SK-N-SH (cell line): ENCODE results near the gene SHD. TPM values are rescaled to one million over a fixed set of nuclear protein-coding genes. Genes with fewer than 3 reads are reported as not detected.

ENCODE experiments used
- CTCF ChIA-PET: fragments of 300-600, 350-600 bp; formaldehyde crosslinking; extraction: SDS; loops from one replicate; lab custom pipeline; 2021; lab: Yijun Ruan, JAX
- POLR2A ChIA-PET: fragments of 350-600 bp; sonication (Branson Sonifier 250); formaldehyde crosslinking; extraction: SDS; loops from one replicate; lab custom pipeline; 2020; ENCODE audit warnings: antibody characterized with exemption, inconsistent platforms; lab: Yijun Ruan, JAX
- DNase-seq: peaks from one replicate; pipeline ENCODE4 v3.0.0; 2012
- H2AFZ ChIP-seq: fragments of 200-600 bp; sonication (generic); 2 replicates; pipeline ENCODE4 v1.8.1; 2016; ENCODE audit warnings: antibody characterized with exemption, mild to moderate bottlenecking, low read depth
- H3F3A ChIP-seq: fragments of 200-600 bp; sonication (generic); replicated peaks from 2 replicates; pipeline ENCODE3; 2016; ENCODE audit warnings: antibody characterized with exemption, mild to moderate bottlenecking; ENCODE audit not compliant: insufficient read depth
- H3K27ac ChIP-seq, 2 experiments: fragments of 200-500 bp in 1 of 2; fragments of 200-600 bp in 1 of 2; sonication (Bioruptor generic) in 1 of 2; sonication (generic), shearing (Covaris generic) in 1 of 2; 2 replicates each; pipeline versions ENCODE4 v1.5.1 to v1.6.1; 2014 to 2016; ENCODE audit warnings: low read depth in 2 of 2, inconsistent platforms in 1 of 2, low read length in 1 of 2, mild to moderate bottlenecking in 1 of 2, mixed read lengths in 1 of 2
- H3K27me3 ChIP-seq: fragments of 200-600 bp; sonication (generic), shearing (Covaris generic); 2 replicates; pipeline ENCODE4 v1.6.1; 2016; ENCODE audit warnings: mixed run types; ENCODE audit not compliant: insufficient read depth
- H3K36me3 ChIP-seq, 2 experiments: fragments of 200-500 bp in 1 of 2; fragments of 200-600 bp in 1 of 2; sonication (Bioruptor generic) in 1 of 2; sonication (generic) in 1 of 2; replicated peaks in 1 of 2; 2 replicates each; pipeline versions ENCODE3 to v1.5.1; 2014 to 2016; ENCODE audit warnings: low read length in 1 of 2, mild to moderate bottlenecking in 1 of 2; ENCODE audit not compliant: insufficient read depth in 2 of 2, control insufficient read depth in 1 of 2
- H3K4me1 ChIP-seq, 2 experiments: fragments of 200-500 bp in 1 of 2; fragments of 200-600 bp in 1 of 2; sonication (Bioruptor generic) in 1 of 2; sonication (generic), shearing (Covaris generic) in 1 of 2; 2 replicates each; pipeline versions ENCODE4 v1.5.1 to v1.6.1; 2014 to 2016; ENCODE audit warnings: low read depth in 1 of 2, low read length in 1 of 2, mixed run types in 1 of 2; ENCODE audit not compliant: insufficient read depth in 2 of 2, control insufficient read depth in 1 of 2
- H3K4me2 ChIP-seq: fragments of 200-600 bp; sonication (generic), shearing (Covaris generic); 2 replicates; pipeline ENCODE4 v1.6.1; 2017; ENCODE audit warnings: mixed run types
- H3K4me3 ChIP-seq, 2 experiments: fragments of 200-500 bp in 1 of 2; fragments of 200-600 bp in 1 of 2; sonication (Bioruptor generic) in 1 of 2; sonication (generic), shearing (Covaris generic) in 1 of 2; 2 replicates each; pipeline versions ENCODE4 v1.5.1 to v1.8.1; 2014 to 2016; ENCODE audit warnings: low read depth in 2 of 2, inconsistent platforms in 1 of 2, low read length in 1 of 2, mild to moderate bottlenecking in 1 of 2, mixed read lengths in 1 of 2, moderate library complexity in 1 of 2
- H3K79me2 ChIP-seq: fragments of 200-600 bp; sonication (generic); 2 replicates; pipeline ENCODE4 v1.8.1; 2017; ENCODE audit warnings: mild to moderate bottlenecking; ENCODE audit not compliant: insufficient read depth
- H3K9ac ChIP-seq: fragments of 200-600 bp; sonication (generic); 2 replicates; pipeline ENCODE4 v1.6.1; 2017; ENCODE audit warnings: mixed run types
- H3K9me2 ChIP-seq: fragments of 200-600 bp; sonication (generic); 2 replicates; pipeline ENCODE4 v1.6.1; 2017; ENCODE audit warnings: mixed run types
- H3K9me3 ChIP-seq: fragments of 200-600 bp; sonication (generic); 2 replicates; pipeline ENCODE4 v1.6.1; 2017; ENCODE audit warnings: mixed run types, mild to moderate bottlenecking, moderate library complexity
- H4K20me1 ChIP-seq: fragments of 200-600 bp; sonication (generic); 2 replicates; pipeline ENCODE4 v1.6.1; 2017; ENCODE audit warnings: mild to moderate bottlenecking, mixed run types; ENCODE audit not compliant: insufficient read depth
- CTCF ChIP-seq: fragments of 200-600 bp; sonication (generic); IDR thresholded peaks from 2 replicates; pipeline ENCODE4 v1.6.1; 2017; ENCODE audit warnings: antibody characterized with exemption, mild to moderate bottlenecking, moderate library complexity
- ELF1 ChIP-seq: IDR thresholded peaks from 2 replicates; pipeline ENCODE4 v1.4.0; 2012
- FOXM1 ChIP-seq: IDR thresholded peaks from 2 replicates; pipeline ENCODE4 v1.4.0; 2012; ENCODE audit warnings: low read depth, mild to moderate bottlenecking
- GABPA ChIP-seq: IDR thresholded peaks from 2 replicates; pipeline ENCODE4 v1.4.0; 2012; ENCODE audit warnings: low read depth, mild to moderate bottlenecking
- GATA2 ChIP-seq: sonication (generic); formaldehyde crosslinking; IDR thresholded peaks from 2 replicates; pipeline ENCODE4 v1.5.0; 2020; ENCODE audit warnings: mild to moderate bottlenecking, missing genetic modification reagents
- JUND ChIP-seq: IDR thresholded peaks from 2 replicates; pipeline ENCODE4 v1.4.0; 2012
- MAX ChIP-seq: IDR thresholded peaks from 2 replicates; pipeline ENCODE4 v1.4.0; 2012; ENCODE audit warnings: low read depth
- MXI1 ChIP-seq: IDR thresholded peaks from 2 replicates; pipeline ENCODE4 v1.6.1; 2012; ENCODE audit warnings: mild to moderate bottlenecking, low read depth, low read length, improper control_type of control experiment
- NRF1 ChIP-seq: IDR thresholded peaks from 2 replicates; pipeline ENCODE4 v1.6.1; 2012; ENCODE audit warnings: low read depth, mild to moderate bottlenecking, low read length
- POLR2AphosphoS5 ChIP-seq: IDR thresholded peaks from 2 replicates; pipeline ENCODE4 v1.6.1; 2012; ENCODE audit warnings: low read depth, low read length
- RCOR1 ChIP-seq: fragments of 150-350 bp; IDR thresholded peaks from 2 replicates; pipeline ENCODE4 v1.6.1; 2017; ENCODE audit warnings: antibody characterized with exemption, low read length
- RFX5 ChIP-seq: IDR thresholded peaks from 2 replicates; pipeline ENCODE4 v1.6.1; 2012; ENCODE audit warnings: mild to moderate bottlenecking, improper control_type of control experiment, low read length
- SIN3A ChIP-seq: IDR thresholded peaks from 2 replicates; pipeline ENCODE4 v1.6.1; 2012; ENCODE audit warnings: low read depth, mild to moderate bottlenecking, low read length, moderate library complexity, borderline replicate concordance
- TCF12 ChIP-seq: IDR thresholded peaks from 2 replicates; pipeline ENCODE4 v1.4.0; 2012
- TEAD4 ChIP-seq: IDR thresholded peaks from 2 replicates; pipeline ENCODE4 v1.4.0; 2012; ENCODE audit warnings: mild to moderate bottlenecking, borderline replicate concordance; ENCODE audit not compliant: insufficient read depth
- YY1 ChIP-seq: IDR thresholded peaks from 2 replicates; pipeline ENCODE4 v1.4.0; 2012; ENCODE audit warnings: low read depth, mild to moderate bottlenecking
- ZBTB33 ChIP-seq: IDR thresholded peaks from 2 replicates; pipeline ENCODE4 v1.4.0; 2012; ENCODE audit warnings: low read depth, borderline replicate concordance
- WGBS: methylation state at CpG from one replicate; pipeline ENCODE4 v1.1.6; 2017; ENCODE audit warnings: low lambda C conversion rate; 5-methylcytosine and 5-hydroxymethylcytosine counted together
- polyA plus RNA-seq, 3 experiments: library from polyadenylated mRNA; depleted of rRNA; stranded (reverse); fragments of >200 nt; gene quantifications; 2 replicates each; pipeline ENCODE4 v1.2.3, GENCODE V29; 2012

The SHD gene
- polyA plus RNA-seq, 1 of the 3 experiments (the other 2 are of a cell fraction) = 3.1 TPM

GRCh38 chr19:4260613-4261191, 18.4 kb upstream of the SHD start:
- Histone ChIP-seq H3K27me3 (no peaks in the 10 kb centered on the region), H3K9me2 (no peaks in the 10 kb centered on the region), H3K4me3 (no peak overlapping the region), H3K4me2 (no peak overlapping the region), H3F3A (no peaks in the 10 kb centered on the region), H3K4me1 (no peaks in the 10 kb centered on the region), H3K36me3 (peaks cover 15 to 16% of the 10 kb centered on the region in 2 experiments), H2AFZ (no peak overlapping the region), H3K27ac (no peak overlapping the region), H4K20me1 (no peaks in the 10 kb centered on the region), H3K9me3 (no peaks in the 10 kb centered on the region)
- DNase-seq = no peak
- CTCF ChIA-PET = interaction anchor here (2.2 kb wide), 1 partner anchor 92 kb away, joined by 9 read pairs; no protein-coding TSS in a partner anchor
- TF ChIP-seq GATA2 (no peak), RCOR1 (no peak), CTCF (no peak), MXI1 (no peak), FOXM1 (no peak), MAX (no peak), NRF1 (no peak), ELF1 (no peak), JUND (no peak), GABPA (no peak)
- TF ChIP-seq, all 33 proteins: peak for 0
- 94% methylated on average over 11 of the region's 11 CpGs for WGBS
- Histone ChIP-seq H3K9ac (no peak overlapping the region), H3K79me2 (no peaks in the 10 kb centered on the region)
- POLR2A ChIA-PET = interaction anchor here (0.6 kb wide), 1 partner anchor 1435 kb away, joined by 4 read pairs; no protein-coding TSS in a partner anchor

GRCh38 chr19:4264812-4265211, 14.3 kb upstream of the SHD start:
- no peak for TF ChIP-seq ZBTB33
- TF ChIP-seq TCF12 = no peak
- TF ChIP-seq SIN3A = no peak
- no peak for TF ChIP-seq MXI1
- TF ChIP-seq MAX = no peak
- TF ChIP-seq CTCF = no peak
- TF ChIP-seq NRF1 = no peak
- TF ChIP-seq YY1 = no peak
- no peak for TF ChIP-seq RFX5
- TF ChIP-seq POLR2AphosphoS5 = no peak
- no peak for TF ChIP-seq TEAD4
- TF ChIP-seq ELF1 = no peak
- no peak for TF ChIP-seq FOXM1
- CTCF ChIA-PET = interaction anchor here (0.7 kb wide), 1 partner anchor 88 kb away, joined by 3 read pairs; no protein-coding TSS in a partner anchor
- H4K20me1 ChIP-seq = 0 out of 2 replicates have a peak, but pooled peaks cover 4% of the 10 kb centered on the region
- H3K9me3 ChIP-seq = no peaks in the 10 kb centered on the region
- H3K4me1 ChIP-seq = no peaks in the 10 kb centered on the region
- 84% methylated on average over 2 of the region's 4 CpGs for WGBS
- no peak overlapping the region for H3K4me2 ChIP-seq
- peaks cover under 1 to 5% of the 10 kb centered on the region in 2 experiments for H3K36me3 ChIP-seq
- H2AFZ ChIP-seq = no peak overlapping the region
- no peaks in the 10 kb centered on the region for H3K9me2 ChIP-seq
- no peaks in the 10 kb centered on the region for H3K27me3 ChIP-seq
- H3K79me2 ChIP-seq = no peaks in the 10 kb centered on the region
- DNase-seq = no peak
- peaks cover 4% of the 10 kb centered on the region for H3F3A ChIP-seq
- POLR2A ChIA-PET = interaction anchor here (0.7 kb wide), 1 partner anchor 138 kb away, joined by 4 read pairs; the partner anchor contains the start of gene CHAF1A
- no peak overlapping the region for H3K9ac ChIP-seq
- H3K27ac ChIP-seq = no peak overlapping the region
- no peak overlapping the region for H3K4me3 ChIP-seq
